GM23338 (cell line): ENCODE results near the gene KLHL33. TPM values are rescaled to one million over a fixed set of nuclear protein-coding genes. Genes with fewer than 3 reads are reported as not detected.

ENCODE experiments used
- ATAC-seq: fragments of 200-7000 bp; cut with Tn5 transposase; 3 replicates; pipeline ENCODE4 v1.9.1; 2020
- DNase-seq: peaks from one replicate; pipeline ENCODE4 v3.0.0-alpha.2; 2015; ENCODE audit warnings: low spot score
- H2AFZ ChIP-seq: fragments of 200-600 bp; sonication (generic); 2 replicates; pipeline ENCODE4 v1.8.0; 2016; ENCODE audit warnings: antibody characterized with exemption, mild to moderate bottlenecking, moderate library complexity
- H3F3A ChIP-seq: fragments of 200-600 bp; sonication (generic); replicated peaks from 2 replicates; pipeline ENCODE4 v1.8.0; 2017; ENCODE audit warnings: antibody characterized with exemption, mixed run types, low read depth
- H3K27ac ChIP-seq: fragments of 200-600 bp; sonication (generic); 2 replicates; pipeline ENCODE4 v1.6.1; 2016; ENCODE audit warnings: low read depth
- H3K27me3 ChIP-seq: fragments of 200-600 bp; sonication (generic); 2 replicates; pipeline ENCODE4 v1.8.0; 2016; ENCODE audit warnings: mild to moderate bottlenecking, mixed run types, moderate library complexity; ENCODE audit not compliant: insufficient read depth
- H3K36me3 ChIP-seq: fragments of 200-600 bp; sonication (generic); 2 replicates; pipeline ENCODE4 v1.8.0; 2016; ENCODE audit warnings: mild to moderate bottlenecking; ENCODE audit not compliant: insufficient read depth
- H3K4me1 ChIP-seq: fragments of 200-600 bp; sonication (generic); 2 replicates; pipeline ENCODE4 v1.8.0; 2016; ENCODE audit warnings: mild to moderate bottlenecking, moderate library complexity; ENCODE audit not compliant: insufficient read depth
- H3K4me2 ChIP-seq: fragments of 200-600 bp; sonication (generic); 2 replicates; pipeline ENCODE4 v1.7.1; 2017; ENCODE audit warnings: mixed run types
- H3K4me3 ChIP-seq: fragments of 200-600 bp; sonication (generic); 2 replicates; pipeline ENCODE4 v1.6.1; 2016; ENCODE audit warnings: mixed run types
- H3K79me2 ChIP-seq: fragments of 200-600 bp; sonication (generic); replicated peaks from 2 replicates; pipeline ENCODE4 v1.8.0; 2017; ENCODE audit warnings: mild to moderate bottlenecking; ENCODE audit not compliant: insufficient read depth
- H3K9me2 ChIP-seq: fragments of 200-600 bp; sonication (generic); 2 replicates; pipeline ENCODE4 v1.8.0; 2017; ENCODE audit not compliant: insufficient read depth
- H4K20me1 ChIP-seq: fragments of 200-600 bp; sonication (generic); replicated peaks from 2 replicates; pipeline ENCODE4 v1.8.0; 2017; ENCODE audit warnings: mild to moderate bottlenecking; ENCODE audit not compliant: insufficient read depth
- H3K27ac Mint-ChIP-seq: 2 replicates; pipeline ENCODE4 v1.8.0; 2020; ENCODE audit warnings: inconsistent platforms, mild to moderate bottlenecking, moderate library complexity, mixed read lengths
- H3K27me3 Mint-ChIP-seq: 3 replicates; pipeline ENCODE4 v1.8.0; 2022; ENCODE audit warnings: low read depth, mild to moderate bottlenecking, moderate library complexity, mixed read lengths, inconsistent platforms; ENCODE audit not compliant: insufficient read depth, poor library complexity
- H3K36me3 Mint-ChIP-seq: 3 replicates; pipeline ENCODE4 v1.8.0; 2021; ENCODE audit warnings: low read depth, mild to moderate bottlenecking, inconsistent platforms, moderate library complexity, mixed read lengths
- H3K4me1 Mint-ChIP-seq: 3 replicates; pipeline ENCODE4 v1.8.0; 2020; ENCODE audit warnings: mild to moderate bottlenecking, inconsistent platforms, mixed read lengths
- H3K4me3 Mint-ChIP-seq: 3 replicates; pipeline ENCODE4 v1.8.0; 2021; ENCODE audit warnings: moderate library complexity, mild to moderate bottlenecking, inconsistent platforms, mixed read lengths
- H3K9me3 Mint-ChIP-seq: 3 replicates; pipeline ENCODE4 v1.8.0; 2020; ENCODE audit warnings: moderate library complexity, mild to moderate bottlenecking, inconsistent platforms, mixed read lengths
- EZH2 ChIP-seq: fragments of 200-600 bp; sonication (generic); IDR thresholded peaks from one replicate; pipeline ENCODE4 v1.8.0; 2017; ENCODE audit warnings: antibody characterized with exemption, mild to moderate bottlenecking, low read depth; ENCODE audit not compliant: unreplicated experiment
- polyA plus RNA-seq: library from polyadenylated mRNA; unstranded; fragments of >200 nt; fragmentation: Nextera tagmentation; extraction: Ambion mirVana; gene quantifications from 2 replicates; pipeline ENCODE4 v1.2.1, GENCODE V29; 2016
- total RNA-seq: library from RNA; depleted of rRNA; stranded (reverse); fragments of >200 nt; shearing (Covaris generic); gene quantifications from 2 replicates; pipeline ENCODE4 v1.2.3, GENCODE V29; 2014
- TF ChIP-seq, protein P1 (sequence below): fragments of 250-450 bp; sonication (Bioruptor Pico); IDR thresholded peaks from 2 replicates; pipeline ENCODE4 v1.5.0; 2020; ENCODE audit warnings: mild to moderate bottlenecking, moderate library complexity
- TF ChIP-seq, protein P2 (sequence below), 2 experiments: fragments of 200-600 bp in 1 of 2; sonication (generic) in 1 of 2; conservative IDR thresholded peaks; 2 replicates each; pipeline versions ENCODE4 v1.5.1 to v1.6.1; 2016 to 2017; ENCODE audit warnings: antibody characterized with exemption in 2 of 2, low read depth in 2 of 2, mild to moderate bottlenecking in 2 of 2, moderate library complexity in 1 of 2

KLHL33 gene
- total and polyA plus RNA-seq, 2 experiments from 2014 or later: 0.15 to 0.35 TPM

DNA sequence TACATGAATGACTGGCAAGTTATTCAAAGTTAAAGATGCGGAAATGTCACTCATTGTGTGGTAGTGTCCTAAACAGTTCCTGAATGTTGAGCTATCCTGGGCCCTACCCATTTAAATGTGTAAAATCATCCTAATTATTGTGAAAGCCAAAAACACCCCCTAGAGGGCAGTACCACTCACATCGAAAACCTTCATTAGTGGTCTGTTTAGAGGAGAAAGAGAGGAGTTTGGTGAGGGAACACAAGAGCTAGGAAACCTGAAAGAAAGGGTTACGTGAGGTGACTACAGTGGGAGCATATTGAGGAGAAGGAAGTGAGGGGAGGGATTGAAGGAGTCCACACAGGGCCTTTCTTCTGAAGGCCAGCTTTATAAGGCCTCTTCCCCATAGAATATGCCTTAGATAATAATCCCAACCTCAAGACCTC lies 20.2 kb downstream of the KLHL33 start:
- Histone ChIP-seq H3K4me2 (no peak overlapping the region), H3F3A (peaks cover 4% of the 10 kb centered on the region; the same call in 1 of the 2 replicates), H3K4me3 (no peak overlapping the region), H3K4me1 (peaks cover 17% of the 10 kb centered on the region), H3K36me3 (no peaks in the 10 kb centered on the region), H3K79me2 (peaks cover 6% of the 10 kb centered on the region; the same call in 1 of the 2 replicates), H2AFZ (no peak overlapping the region), H4K20me1 (no peaks in the 10 kb centered on the region), H3K27me3 (peaks cover 7% of the 10 kb centered on the region; the same call in 1 of the 2 replicates), H3K27ac (no peak overlapping the region), H3K9me2 (no peaks in the 10 kb centered on the region)
- H3K27me3 Mint-ChIP-seq: peaks cover 10% of the 10 kb centered on the region
- H3K36me3 Mint-ChIP-seq: no peaks in the 10 kb centered on the region; the same call in 2 of the 3 replicates
- H3K4me3 Mint-ChIP-seq: no peak overlapping the region
- no peak overlapping the region for H3K27ac Mint-ChIP-seq
- ATAC-seq (peak; percentile 27), DNase-seq (peak; percentile 84)
- TF ChIP-seq, protein P1, sequence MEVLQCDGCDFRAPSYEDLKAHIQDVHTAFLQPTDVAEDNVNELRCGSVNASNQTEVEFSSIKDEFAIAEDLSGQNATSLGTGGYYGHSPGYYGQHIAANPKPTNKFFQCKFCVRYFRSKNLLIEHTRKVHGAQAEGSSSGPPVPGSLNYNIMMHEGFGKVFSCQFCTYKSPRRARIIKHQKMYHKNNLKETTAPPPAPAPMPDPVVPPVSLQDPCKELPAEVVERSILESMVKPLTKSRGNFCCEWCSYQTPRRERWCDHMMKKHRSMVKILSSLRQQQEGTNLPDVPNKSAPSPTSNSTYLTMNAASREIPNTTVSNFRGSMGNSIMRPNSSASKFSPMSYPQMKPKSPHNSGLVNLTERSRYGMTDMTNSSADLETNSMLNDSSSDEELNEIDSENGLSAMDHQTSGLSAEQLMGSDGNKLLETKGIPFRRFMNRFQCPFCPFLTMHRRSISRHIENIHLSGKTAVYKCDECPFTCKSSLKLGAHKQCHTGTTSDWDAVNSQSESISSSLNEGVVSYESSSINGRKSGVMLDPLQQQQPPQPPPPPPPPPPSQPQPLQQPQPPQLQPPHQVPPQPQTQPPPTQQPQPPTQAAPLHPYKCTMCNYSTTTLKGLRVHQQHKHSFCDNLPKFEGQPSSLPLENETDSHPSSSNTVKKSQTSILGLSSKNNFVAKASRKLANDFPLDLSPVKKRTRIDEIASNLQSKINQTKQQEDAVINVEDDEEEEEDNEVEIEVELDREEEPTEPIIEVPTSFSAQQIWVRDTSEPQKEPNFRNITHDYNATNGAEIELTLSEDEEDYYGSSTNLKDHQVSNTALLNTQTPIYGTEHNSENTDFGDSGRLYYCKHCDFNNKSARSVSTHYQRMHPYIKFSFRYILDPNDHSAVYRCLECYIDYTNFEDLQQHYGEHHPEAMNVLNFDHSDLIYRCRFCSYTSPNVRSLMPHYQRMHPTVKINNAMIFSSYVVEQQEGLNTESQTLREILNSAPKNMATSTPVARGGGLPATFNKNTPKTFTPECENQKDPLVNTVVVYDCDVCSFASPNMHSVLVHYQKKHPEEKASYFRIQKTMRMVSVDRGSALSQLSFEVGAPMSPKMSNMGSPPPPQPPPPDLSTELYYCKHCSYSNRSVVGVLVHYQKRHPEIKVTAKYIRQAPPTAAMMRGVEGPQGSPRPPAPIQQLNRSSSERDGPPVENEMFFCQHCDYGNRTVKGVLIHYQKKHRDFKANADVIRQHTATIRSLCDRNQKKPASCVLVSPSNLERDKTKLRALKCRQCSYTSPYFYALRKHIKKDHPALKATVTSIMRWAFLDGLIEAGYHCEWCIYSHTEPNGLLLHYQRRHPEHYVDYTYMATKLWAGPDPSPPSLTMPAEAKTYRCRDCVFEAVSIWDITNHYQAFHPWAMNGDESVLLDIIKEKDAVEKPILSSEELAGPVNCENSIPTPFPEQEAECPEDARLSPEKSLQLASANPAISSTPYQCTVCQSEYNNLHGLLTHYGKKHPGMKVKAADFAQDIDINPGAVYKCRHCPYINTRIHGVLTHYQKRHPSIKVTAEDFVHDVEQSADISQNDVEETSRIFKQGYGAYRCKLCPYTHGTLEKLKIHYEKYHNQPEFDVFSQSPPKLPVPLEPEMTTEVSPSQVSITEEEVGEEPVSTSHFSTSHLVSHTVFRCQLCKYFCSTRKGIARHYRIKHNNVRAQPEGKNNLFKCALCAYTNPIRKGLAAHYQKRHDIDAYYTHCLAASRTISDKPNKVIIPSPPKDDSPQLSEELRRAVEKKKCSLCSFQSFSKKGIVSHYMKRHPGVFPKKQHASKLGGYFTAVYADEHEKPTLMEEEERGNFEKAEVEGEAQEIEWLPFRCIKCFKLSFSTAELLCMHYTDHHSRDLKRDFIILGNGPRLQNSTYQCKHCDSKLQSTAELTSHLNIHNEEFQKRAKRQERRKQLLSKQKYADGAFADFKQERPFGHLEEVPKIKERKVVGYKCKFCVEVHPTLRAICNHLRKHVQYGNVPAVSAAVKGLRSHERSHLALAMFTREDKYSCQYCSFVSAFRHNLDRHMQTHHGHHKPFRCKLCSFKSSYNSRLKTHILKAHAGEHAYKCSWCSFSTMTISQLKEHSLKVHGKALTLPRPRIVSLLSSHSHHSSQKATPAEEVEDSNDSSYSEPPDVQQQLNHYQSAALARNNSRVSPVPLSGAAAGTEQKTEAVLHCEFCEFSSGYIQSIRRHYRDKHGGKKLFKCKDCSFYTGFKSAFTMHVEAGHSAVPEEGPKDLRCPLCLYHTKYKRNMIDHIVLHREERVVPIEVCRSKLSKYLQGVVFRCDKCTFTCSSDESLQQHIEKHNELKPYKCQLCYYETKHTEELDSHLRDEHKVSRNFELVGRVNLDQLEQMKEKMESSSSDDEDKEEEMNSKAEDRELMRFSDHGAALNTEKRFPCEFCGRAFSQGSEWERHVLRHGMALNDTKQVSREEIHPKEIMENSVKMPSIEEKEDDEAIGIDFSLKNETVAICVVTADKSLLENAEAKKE (CRISPR knock-in tag): peak; percentile 50; the same call in 1 of the 2 replicates
- TF ChIP-seq EZH2: no peak
- TF ChIP-seq, protein P2, sequence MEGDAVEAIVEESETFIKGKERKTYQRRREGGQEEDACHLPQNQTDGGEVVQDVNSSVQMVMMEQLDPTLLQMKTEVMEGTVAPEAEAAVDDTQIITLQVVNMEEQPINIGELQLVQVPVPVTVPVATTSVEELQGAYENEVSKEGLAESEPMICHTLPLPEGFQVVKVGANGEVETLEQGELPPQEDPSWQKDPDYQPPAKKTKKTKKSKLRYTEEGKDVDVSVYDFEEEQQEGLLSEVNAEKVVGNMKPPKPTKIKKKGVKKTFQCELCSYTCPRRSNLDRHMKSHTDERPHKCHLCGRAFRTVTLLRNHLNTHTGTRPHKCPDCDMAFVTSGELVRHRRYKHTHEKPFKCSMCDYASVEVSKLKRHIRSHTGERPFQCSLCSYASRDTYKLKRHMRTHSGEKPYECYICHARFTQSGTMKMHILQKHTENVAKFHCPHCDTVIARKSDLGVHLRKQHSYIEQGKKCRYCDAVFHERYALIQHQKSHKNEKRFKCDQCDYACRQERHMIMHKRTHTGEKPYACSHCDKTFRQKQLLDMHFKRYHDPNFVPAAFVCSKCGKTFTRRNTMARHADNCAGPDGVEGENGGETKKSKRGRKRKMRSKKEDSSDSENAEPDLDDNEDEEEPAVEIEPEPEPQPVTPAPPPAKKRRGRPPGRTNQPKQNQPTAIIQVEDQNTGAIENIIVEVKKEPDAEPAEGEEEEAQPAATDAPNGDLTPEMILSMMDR (conservative IDR thresholded peaks at IDR 0.05; ENCODE audit: low read depth in 2 of 2): peak; percentile 57 to 79
- no peaks in the 10 kb centered on the region; the same call in 1 of the 3 replicates for H3K9me3 Mint-ChIP-seq
- peaks cover 21% of the 10 kb centered on the region; the same call in 2 of the 3 replicates for H3K4me1 Mint-ChIP-seq
